Retinal pigment epithelial cell (primary cell): ENCODE data around the gene MLKL.

ENCODE experiments used
- DNase-seq: peaks from one replicate; pipeline ENCODE4 v3.0.0-alpha.2; 2010; ENCODE audit warnings: low read depth
- H3K4me3 ChIP-seq: 2 replicates; pipeline ENCODE4 v1.5.1; 2011; ENCODE audit warnings: mild to moderate bottlenecking, low read length, control low read depth, moderate library complexity
- CTCF ChIP-seq: conservative IDR thresholded peaks from 2 replicates; pipeline ENCODE4 v1.5.1; 2011; ENCODE audit warnings: low read depth, low read length, control low read depth, inconsistent platforms

The MLKL gene

GRCh38 chr16:74738113-74738541, 37.5 kb upstream of the MLKL start:
- TF ChIP-seq CTCF = no peak
- no peak for DNase-seq

GRCh38 chr16:74737521-74737920, 36.9 kb upstream of the MLKL start:
- TF ChIP-seq CTCF = no peak
- H3K4me3 ChIP-seq = no peak overlapping the region
- DNase-seq = no peak

More at GRCh38 chr16:74738113-74738541, 37.5 kb upstream of the MLKL start:
- H3K4me3 ChIP-seq = no peak overlapping the region

- DNase-seq = no peak
- TF ChIP-seq CTCF = no peak
- no peak overlapping the region for H3K4me3 ChIP-seq
Measured at GRCh38 chr16:74736531-74737157, 36.0 kb upstream of the MLKL start.

GRCh38 chr16:74735554-74735953, 34.9 kb upstream of the MLKL start:
- no peak for DNase-seq
- H3K4me3 ChIP-seq = no peak overlapping the region
- no peak for TF ChIP-seq CTCF

GRCh38 chr16:74735162-74735452, 34.4 kb upstream of the MLKL start:
- DNase-seq = no peak
- no peak for TF ChIP-seq CTCF
- H3K4me3 ChIP-seq = no peak overlapping the region

- DNase-seq = no peak
- no peak overlapping the region for H3K4me3 ChIP-seq
- no peak for TF ChIP-seq CTCF
Measured at GRCh38 chr16:74734361-74735161, 33.9 kb upstream of the MLKL start.

- no peak for DNase-seq
- H3K4me3 ChIP-seq = no peak overlapping the region
- TF ChIP-seq CTCF = no peak
Measured at GRCh38 chr16:74732707-74733350, 32.2 kb upstream of the MLKL start.
